GM10266 (cell line): ENCODE measurements around the gene TTC8.

Experiments
- DNase-seq: peaks from one replicate; pipeline ENCODE4 v3.0.0; 2012; ENCODE audit errors: extremely low spot score
- TF ChIP-seq, protein P1 (sequence below): IDR thresholded peaks from 2 replicates; pipeline ENCODE4 v1.5.1; 2012; ENCODE audit warnings: mild to moderate bottlenecking, low read depth; ENCODE audit not compliant: control insufficient read depth, insufficient read depth; ENCODE audit errors: missing control alignments

TTC8 gene

DNA sequence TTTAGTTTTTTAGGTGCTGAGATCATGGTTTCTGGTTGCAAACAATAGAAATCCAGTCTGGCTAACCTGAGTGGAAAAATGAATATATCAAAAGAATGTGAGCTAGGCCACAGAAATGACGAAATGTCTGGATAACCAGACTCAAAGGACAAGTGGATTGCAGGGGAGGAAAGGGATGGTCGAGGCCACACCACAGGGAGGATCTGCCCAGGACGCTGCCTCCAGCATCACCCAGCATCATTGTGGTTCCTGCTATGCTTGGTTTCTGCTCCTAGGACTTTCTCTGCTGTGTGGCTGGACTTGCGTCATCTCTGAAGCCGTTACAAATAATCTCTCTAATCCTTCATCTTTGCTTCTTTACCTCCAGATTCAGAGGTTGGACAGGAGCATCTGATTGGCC lies 80.4 kb downstream of the TTC8 start:
- TF ChIP-seq, protein P1, sequence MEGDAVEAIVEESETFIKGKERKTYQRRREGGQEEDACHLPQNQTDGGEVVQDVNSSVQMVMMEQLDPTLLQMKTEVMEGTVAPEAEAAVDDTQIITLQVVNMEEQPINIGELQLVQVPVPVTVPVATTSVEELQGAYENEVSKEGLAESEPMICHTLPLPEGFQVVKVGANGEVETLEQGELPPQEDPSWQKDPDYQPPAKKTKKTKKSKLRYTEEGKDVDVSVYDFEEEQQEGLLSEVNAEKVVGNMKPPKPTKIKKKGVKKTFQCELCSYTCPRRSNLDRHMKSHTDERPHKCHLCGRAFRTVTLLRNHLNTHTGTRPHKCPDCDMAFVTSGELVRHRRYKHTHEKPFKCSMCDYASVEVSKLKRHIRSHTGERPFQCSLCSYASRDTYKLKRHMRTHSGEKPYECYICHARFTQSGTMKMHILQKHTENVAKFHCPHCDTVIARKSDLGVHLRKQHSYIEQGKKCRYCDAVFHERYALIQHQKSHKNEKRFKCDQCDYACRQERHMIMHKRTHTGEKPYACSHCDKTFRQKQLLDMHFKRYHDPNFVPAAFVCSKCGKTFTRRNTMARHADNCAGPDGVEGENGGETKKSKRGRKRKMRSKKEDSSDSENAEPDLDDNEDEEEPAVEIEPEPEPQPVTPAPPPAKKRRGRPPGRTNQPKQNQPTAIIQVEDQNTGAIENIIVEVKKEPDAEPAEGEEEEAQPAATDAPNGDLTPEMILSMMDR = no peak

DNA sequence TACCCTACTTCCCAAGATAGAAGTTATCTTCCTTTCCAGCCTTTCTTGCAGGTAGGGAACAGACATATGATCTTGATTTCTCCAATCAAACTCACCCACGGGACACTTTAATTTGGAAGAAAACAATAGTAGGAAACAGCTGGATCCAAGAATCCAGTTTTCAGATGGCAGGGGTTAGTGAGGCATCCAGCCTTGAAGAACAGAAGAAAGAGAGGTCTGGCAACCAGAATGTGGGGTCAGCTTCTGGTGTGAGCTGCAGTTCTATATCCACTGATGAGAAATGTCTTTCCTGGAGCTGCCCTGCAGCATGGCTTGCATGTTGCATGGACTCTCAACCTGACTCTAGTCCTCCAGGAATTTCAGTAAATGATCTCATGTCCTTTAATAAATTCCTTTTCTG lies 83.8 kb downstream of the TTC8 start:
- no peak for DNase-seq
- TF ChIP-seq, protein P1 = no peak

More for the DNA sequence above, 80.4 kb downstream of the TTC8 start:
- DNase-seq = no peak

DNA sequence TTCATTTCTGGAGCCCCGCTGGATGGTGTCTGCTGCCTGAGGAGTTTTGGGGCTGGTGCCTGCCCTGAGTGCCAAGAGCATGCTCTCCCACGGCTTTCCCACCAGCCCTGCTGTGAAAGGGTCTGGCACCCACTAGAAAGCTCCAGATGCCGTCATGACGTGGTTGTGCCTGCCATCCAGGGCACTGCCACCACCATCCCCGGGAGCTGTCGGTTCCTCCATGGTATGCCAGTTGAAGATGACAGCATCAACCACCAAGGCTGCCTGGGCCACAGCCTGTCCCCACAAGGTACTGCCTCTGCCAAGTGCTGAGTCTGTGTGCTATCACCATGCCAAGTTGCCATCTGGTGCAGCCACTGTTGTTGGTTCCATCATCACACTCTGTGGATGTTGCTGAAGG lies 85.9 kb downstream of the TTC8 start:
- DNase-seq = no peak
- TF ChIP-seq, protein P1 = no peak

DNA sequence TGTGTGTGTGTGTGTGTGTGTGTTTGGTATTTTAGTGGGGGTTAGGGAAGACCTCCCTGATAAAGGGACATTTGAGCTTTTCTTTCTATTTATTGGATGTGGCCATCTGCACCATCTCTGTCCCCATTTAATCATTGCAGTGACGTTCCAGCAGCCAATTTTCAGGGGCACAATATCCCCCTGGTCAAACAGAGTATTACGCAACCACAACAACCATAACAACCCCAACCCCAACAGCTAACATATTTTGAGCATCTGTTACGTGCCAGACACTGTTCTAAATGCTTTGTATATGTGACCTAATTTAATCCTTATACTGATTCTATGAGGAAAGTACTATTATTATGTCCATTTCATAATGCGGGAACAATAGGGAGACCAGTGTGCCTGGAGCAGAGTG lies 87.4 kb downstream of the TTC8 start:
- TF ChIP-seq, protein P1 = no peak
- DNase-seq = no peak

DNA sequence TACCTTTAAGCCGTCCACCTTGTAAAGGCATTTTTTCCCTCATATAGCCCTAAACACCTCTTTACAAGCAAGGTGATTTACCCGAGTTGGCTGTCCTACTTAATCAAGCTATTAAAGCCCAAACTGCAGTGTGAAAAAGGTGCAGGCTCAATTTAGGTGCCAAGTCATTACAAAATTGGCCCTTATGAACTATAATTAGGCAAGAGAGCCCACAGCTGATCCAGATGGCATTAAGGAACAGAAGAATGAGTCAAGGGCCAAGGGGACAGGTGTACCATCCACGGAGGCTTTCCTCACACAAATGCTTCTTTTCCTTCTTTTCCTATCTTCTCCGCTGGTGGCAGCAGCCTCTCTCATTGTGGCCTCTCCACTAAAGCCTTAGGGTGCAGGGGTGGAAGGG lies 90.5 kb downstream of the TTC8 start:
- TF ChIP-seq, protein P1 = no peak
- DNase-seq = no peak

DNA sequence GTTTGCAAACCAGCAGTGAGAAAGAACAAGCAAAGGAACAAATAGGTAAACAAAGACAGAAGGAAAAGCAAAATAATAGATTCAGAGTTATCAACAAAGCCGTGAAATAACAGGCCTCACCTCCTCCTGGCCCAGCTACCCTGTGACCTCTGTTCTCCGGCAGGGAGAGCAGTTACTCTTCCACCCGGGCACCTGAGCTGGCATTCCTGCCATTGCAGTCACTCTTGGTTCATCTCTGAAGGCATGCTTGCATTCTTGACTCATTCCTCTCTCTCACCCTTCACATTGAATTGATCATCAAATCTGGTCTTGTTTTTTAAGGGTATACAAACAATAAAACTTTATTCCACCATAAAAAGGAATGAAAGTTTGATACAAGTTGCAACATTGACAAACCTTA lies 95.1 kb downstream of the TTC8 start:
- no peak for DNase-seq
- TF ChIP-seq, protein P1 = no peak
